HCT116 (cell line): Measurements from ENCODE around the gene TEKT4.
"Not testable (repeated sequence)": the region's sequence is repeated elsewhere in the genome, so short reads cannot be mapped to it uniquely, and the experiment has no call there.

Source experiments
- JUND ChIP-seq: IDR thresholded peaks from 2 replicates; pipeline ENCODE4 v1.6.1; 2012
- POLR2A ChIP-seq: IDR thresholded peaks from 2 replicates; pipeline ENCODE4 v1.7.0; 2011; ENCODE audit warnings: borderline replicate concordance; ENCODE audit not compliant: insufficient read depth, insufficient read length; ENCODE audit errors: extremely low read depth
- POLR2AphosphoS5 ChIP-seq: IDR thresholded peaks from 2 replicates; pipeline ENCODE4 v1.6.1; 2011; ENCODE audit warnings: mild to moderate bottlenecking, low read depth, low read length, moderate library complexity
- TF ChIP-seq, protein P1 (sequence below), 3 experiments: fragments of 200-600 bp in 1 of 3; sonication (generic) in 1 of 3; IDR thresholded peaks in 2 of 3; conservative IDR thresholded peaks in 1 of 3; 2 replicates each; pipeline ENCODE4 v1.5.1; 2012 to 2017; ENCODE audit warnings: low read depth in 2 of 3, low read length in 2 of 3, antibody characterized with exemption in 1 of 3, borderline replicate concordance in 1 of 3, control low read depth in 1 of 3, mild to moderate bottlenecking in 1 of 3, mixed read lengths in 1 of 3, mixed run types in 1 of 3, moderate library complexity in 1 of 3; ENCODE audit not compliant: insufficient read depth in 1 of 3
- TF ChIP-seq, protein P2 (sequence below): IDR thresholded peaks from 2 replicates; pipeline ENCODE4 v1.6.1; 2012; ENCODE audit warnings: low read depth
- TF ChIP-seq, protein P3 (sequence below): IDR thresholded peaks from 2 replicates; pipeline ENCODE4 v1.6.1; 2011; ENCODE audit warnings: mild to moderate bottlenecking, low read length, moderate library complexity; ENCODE audit not compliant: insufficient replicate concordance; ENCODE audit errors: extremely low read depth

DNA sequence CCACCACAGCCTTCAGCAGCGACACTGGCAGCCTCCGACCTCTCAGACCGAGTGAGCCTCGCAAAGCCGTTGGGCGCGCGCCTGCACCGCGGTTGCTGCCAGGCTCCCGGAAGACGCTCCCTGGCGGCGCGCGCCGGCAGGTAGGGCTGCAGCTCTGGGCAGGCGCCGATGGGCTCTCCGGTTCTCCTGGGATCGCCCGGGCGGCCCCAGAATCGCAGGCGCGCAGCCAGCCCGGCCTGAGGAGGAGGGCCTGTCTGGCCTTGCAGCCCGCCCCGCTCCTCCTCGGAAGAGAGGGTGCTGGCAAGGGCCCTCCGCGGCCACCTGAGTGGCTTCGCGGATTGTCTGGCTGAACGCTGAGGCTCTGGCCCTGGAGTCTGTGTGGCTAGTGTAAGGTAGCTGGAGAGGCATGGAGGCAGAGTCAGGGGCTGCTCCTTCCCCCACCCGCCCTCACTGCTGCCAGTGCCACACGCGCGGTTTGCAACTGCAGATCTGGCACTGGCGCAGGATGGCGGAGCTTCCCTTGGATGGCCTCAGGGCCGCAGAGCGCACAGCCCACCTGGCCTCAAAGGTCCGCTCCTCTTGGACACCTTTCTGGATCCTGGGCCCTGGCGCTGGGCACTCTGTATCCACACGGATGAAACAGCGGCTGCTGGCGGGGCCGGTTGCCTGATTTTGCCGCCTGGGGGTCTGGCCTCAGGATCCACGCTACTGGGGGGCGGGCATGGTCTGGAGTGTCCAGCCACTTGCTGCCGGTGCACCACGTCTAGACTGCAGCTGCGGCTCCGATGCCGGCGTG, 13.7 kb upstream of the TEKT4 start:
- TF ChIP-seq, protein P1, sequence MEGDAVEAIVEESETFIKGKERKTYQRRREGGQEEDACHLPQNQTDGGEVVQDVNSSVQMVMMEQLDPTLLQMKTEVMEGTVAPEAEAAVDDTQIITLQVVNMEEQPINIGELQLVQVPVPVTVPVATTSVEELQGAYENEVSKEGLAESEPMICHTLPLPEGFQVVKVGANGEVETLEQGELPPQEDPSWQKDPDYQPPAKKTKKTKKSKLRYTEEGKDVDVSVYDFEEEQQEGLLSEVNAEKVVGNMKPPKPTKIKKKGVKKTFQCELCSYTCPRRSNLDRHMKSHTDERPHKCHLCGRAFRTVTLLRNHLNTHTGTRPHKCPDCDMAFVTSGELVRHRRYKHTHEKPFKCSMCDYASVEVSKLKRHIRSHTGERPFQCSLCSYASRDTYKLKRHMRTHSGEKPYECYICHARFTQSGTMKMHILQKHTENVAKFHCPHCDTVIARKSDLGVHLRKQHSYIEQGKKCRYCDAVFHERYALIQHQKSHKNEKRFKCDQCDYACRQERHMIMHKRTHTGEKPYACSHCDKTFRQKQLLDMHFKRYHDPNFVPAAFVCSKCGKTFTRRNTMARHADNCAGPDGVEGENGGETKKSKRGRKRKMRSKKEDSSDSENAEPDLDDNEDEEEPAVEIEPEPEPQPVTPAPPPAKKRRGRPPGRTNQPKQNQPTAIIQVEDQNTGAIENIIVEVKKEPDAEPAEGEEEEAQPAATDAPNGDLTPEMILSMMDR (IDR thresholded peaks at IDR 0.05 in 2 of 3, conservative IDR thresholded peaks at IDR 0.05 in 1 of 3; ENCODE audit: borderline replicate concordance in 1 of 3, insufficient read depth in 1 of 3, low read depth in 2 of 3, low read length in 2 of 3): not testable (repeated sequence)
- TF ChIP-seq, protein P2, sequence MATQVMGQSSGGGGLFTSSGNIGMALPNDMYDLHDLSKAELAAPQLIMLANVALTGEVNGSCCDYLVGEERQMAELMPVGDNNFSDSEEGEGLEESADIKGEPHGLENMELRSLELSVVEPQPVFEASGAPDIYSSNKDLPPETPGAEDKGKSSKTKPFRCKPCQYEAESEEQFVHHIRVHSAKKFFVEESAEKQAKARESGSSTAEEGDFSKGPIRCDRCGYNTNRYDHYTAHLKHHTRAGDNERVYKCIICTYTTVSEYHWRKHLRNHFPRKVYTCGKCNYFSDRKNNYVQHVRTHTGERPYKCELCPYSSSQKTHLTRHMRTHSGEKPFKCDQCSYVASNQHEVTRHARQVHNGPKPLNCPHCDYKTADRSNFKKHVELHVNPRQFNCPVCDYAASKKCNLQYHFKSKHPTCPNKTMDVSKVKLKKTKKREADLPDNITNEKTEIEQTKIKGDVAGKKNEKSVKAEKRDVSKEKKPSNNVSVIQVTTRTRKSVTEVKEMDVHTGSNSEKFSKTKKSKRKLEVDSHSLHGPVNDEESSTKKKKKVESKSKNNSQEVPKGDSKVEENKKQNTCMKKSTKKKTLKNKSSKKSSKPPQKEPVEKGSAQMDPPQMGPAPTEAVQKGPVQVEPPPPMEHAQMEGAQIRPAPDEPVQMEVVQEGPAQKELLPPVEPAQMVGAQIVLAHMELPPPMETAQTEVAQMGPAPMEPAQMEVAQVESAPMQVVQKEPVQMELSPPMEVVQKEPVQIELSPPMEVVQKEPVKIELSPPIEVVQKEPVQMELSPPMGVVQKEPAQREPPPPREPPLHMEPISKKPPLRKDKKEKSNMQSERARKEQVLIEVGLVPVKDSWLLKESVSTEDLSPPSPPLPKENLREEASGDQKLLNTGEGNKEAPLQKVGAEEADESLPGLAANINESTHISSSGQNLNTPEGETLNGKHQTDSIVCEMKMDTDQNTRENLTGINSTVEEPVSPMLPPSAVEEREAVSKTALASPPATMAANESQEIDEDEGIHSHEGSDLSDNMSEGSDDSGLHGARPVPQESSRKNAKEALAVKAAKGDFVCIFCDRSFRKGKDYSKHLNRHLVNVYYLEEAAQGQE: not testable (repeated sequence)
- TF ChIP-seq JUND, POLR2A, POLR2AphosphoS5: not testable (repeated sequence)
- TF ChIP-seq, protein P3, sequence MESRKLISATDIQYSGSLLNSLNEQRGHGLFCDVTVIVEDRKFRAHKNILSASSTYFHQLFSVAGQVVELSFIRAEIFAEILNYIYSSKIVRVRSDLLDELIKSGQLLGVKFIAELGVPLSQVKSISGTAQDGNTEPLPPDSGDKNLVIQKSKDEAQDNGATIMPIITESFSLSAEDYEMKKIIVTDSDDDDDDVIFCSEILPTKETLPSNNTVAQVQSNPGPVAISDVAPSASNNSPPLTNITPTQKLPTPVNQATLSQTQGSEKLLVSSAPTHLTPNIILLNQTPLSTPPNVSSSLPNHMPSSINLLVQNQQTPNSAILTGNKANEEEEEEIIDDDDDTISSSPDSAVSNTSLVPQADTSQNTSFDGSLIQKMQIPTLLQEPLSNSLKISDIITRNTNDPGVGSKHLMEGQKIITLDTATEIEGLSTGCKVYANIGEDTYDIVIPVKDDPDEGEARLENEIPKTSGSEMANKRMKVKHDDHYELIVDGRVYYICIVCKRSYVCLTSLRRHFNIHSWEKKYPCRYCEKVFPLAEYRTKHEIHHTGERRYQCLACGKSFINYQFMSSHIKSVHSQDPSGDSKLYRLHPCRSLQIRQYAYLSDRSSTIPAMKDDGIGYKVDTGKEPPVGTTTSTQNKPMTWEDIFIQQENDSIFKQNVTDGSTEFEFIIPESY: not testable (repeated sequence)
